Measurements from ENCODE around the gene SHROOM2. TPM values are rescaled to one million over a fixed set of nuclear protein-coding genes. Genes with fewer than 3 reads are reported as not detected.

Gene SHROOM2
- total RNA-seq, 1 experiment from 2014 or later, result 14.2 TPM

DNA sequence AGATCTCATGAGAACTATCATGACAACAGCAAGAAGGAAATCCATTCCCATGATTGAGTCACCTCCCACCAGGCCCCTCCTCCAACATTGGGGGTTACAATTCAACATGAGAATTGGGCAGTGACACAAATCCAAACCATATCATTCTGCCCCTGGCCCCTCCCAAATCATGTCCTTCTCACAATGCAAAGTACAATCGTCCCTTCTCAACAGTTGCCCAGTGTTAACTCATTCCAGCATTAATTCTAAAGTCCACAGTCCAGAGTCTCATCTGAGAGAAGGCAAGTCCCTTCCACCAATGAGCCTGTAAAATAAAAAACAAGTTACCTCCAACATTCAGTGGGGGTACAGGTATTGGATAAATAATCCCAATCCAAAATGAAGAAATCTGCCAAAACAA lies 166.1 kb downstream of the SHROOM2 start:
- Mint-ChIP-seq H3K36me3 (ENCODE audit: insufficient read depth, unreplicated experiment) (peaks cover 20% of the 10 kb centered on the region), H3K4me3 (ENCODE audit: unreplicated experiment) (no peak overlapping the region), H3K27ac (ENCODE audit: unreplicated experiment) (no peak overlapping the region), H3K9me3 (ENCODE audit: unreplicated experiment) (no peaks in the 10 kb centered on the region), H3K4me1 (ENCODE audit: low read depth, unreplicated experiment) (no peaks in the 10 kb centered on the region), H3K27me3 (ENCODE audit: insufficient read depth, unreplicated experiment) (no peaks in the 10 kb centered on the region)
- Histone ChIP-seq H3K9me3 (no peaks in the 10 kb centered on the region), H3K4me3 (ENCODE audit: low read depth, low read length) (no peak overlapping the region), H3K36me3 (ENCODE audit: control insufficient read depth, insufficient read depth, low read length) (no peaks in the 10 kb centered on the region), H3K4me1 (no peaks in the 10 kb centered on the region), H3K27me3 (replicated peaks; ENCODE audit: control insufficient read depth, insufficient read depth, low read length) (no peaks in the 10 kb centered on the region)
- intact Hi-C loops (cut with micrococcal nuclease; ENCODE audit: unreplicated experiment), result no loop called here
- TF ChIP-seq, protein P1, sequence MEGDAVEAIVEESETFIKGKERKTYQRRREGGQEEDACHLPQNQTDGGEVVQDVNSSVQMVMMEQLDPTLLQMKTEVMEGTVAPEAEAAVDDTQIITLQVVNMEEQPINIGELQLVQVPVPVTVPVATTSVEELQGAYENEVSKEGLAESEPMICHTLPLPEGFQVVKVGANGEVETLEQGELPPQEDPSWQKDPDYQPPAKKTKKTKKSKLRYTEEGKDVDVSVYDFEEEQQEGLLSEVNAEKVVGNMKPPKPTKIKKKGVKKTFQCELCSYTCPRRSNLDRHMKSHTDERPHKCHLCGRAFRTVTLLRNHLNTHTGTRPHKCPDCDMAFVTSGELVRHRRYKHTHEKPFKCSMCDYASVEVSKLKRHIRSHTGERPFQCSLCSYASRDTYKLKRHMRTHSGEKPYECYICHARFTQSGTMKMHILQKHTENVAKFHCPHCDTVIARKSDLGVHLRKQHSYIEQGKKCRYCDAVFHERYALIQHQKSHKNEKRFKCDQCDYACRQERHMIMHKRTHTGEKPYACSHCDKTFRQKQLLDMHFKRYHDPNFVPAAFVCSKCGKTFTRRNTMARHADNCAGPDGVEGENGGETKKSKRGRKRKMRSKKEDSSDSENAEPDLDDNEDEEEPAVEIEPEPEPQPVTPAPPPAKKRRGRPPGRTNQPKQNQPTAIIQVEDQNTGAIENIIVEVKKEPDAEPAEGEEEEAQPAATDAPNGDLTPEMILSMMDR (IDR thresholded peaks at IDR 0.05; ENCODE audit: insufficient read depth in 1 of 2, low read depth in 1 of 2, low read length in 1 of 2, severe bottlenecking in 1 of 2, unreplicated experiment in 1 of 2), result no peak
- no TSS peak for BruUV-seq (replicated peaks)
- no peak for DNase-seq
- POLR2A ChIA-PET, result no interaction called here
- CTCF ChIA-PET, result no interaction called here

DNA sequence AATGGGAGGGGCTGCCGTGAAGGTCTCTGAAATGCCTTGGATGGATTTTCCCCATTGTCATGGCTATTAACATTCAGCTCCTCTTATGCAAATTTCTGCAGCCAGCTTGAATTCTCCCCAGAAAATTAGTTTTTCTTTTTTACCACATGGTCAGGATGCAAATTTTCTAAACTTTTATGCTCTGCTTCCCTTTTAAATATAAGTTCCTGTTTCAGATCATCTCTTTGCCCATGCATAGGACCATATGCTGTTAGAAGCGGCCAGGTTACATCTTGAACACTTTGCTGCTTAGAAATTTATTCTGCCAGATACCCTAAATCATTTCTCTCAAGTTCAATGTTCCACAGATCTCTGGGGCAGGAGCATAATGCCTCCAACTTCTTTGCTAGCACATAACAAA lies 167.2 kb downstream of the SHROOM2 start:
- POLR2A ChIA-PET, result no interaction called here
- CTCF ChIA-PET, result no interaction called here
- Histone ChIP-seq H3K4me3 (ENCODE audit: low read depth, low read length) (no peak overlapping the region), H3K27me3 (replicated peaks; ENCODE audit: control insufficient read depth, insufficient read depth, low read length) (no peaks in the 10 kb centered on the region), H3K4me1 (no peaks in the 10 kb centered on the region), H3K9me3 (no peaks in the 10 kb centered on the region), H3K36me3 (ENCODE audit: control insufficient read depth, insufficient read depth, low read length) (no peaks in the 10 kb centered on the region)
- no peak for DNase-seq
- H3K27ac Mint-ChIP-seq (ENCODE audit: unreplicated experiment), result no peak overlapping the region
- no peaks in the 10 kb centered on the region for H3K4me1 Mint-ChIP-seq (ENCODE audit: low read depth, unreplicated experiment)
- TF ChIP-seq, protein P1 (IDR thresholded peaks at IDR 0.05; ENCODE audit: insufficient read depth in 1 of 2, low read depth in 1 of 2, low read length in 1 of 2, severe bottlenecking in 1 of 2, unreplicated experiment in 1 of 2), result no peak
- intact Hi-C loops (cut with micrococcal nuclease; ENCODE audit: unreplicated experiment), result no loop called here
- H3K9me3 Mint-ChIP-seq (ENCODE audit: unreplicated experiment), result no peaks in the 10 kb centered on the region
- H3K4me3 Mint-ChIP-seq (ENCODE audit: unreplicated experiment), result no peak overlapping the region
- BruUV-seq (replicated peaks), result no TSS peak
- H3K36me3 Mint-ChIP-seq (ENCODE audit: insufficient read depth, unreplicated experiment), result peaks cover 19% of the 10 kb centered on the region
- H3K27me3 Mint-ChIP-seq (ENCODE audit: insufficient read depth, unreplicated experiment), result no peaks in the 10 kb centered on the region

DNA sequence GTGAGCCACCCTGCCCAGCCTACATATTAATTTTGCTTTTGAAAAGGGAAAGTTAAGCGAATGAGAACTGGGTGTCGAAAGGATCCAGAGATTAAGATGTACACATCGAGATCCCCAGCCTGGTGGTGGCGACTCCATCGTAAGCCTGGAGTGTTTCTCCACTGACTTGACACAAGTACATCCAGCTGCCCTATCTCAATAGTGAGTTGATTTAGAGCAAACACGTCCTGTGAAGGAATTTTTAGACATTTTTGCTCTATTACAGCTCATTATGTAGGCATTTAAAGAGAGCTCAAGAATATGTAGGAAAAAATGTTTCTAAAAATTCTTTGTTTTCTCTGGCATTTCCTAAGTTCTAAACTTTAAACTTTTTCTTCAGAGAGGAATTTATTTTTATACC lies 169.3 kb downstream of the SHROOM2 start:
- Mint-ChIP-seq H3K4me3 (ENCODE audit: unreplicated experiment) (no peak overlapping the region), H3K4me1 (ENCODE audit: low read depth, unreplicated experiment) (no peaks in the 10 kb centered on the region), H3K27me3 (ENCODE audit: insufficient read depth, unreplicated experiment) (no peaks in the 10 kb centered on the region), H3K9me3 (ENCODE audit: unreplicated experiment) (no peaks in the 10 kb centered on the region), H3K36me3 (ENCODE audit: insufficient read depth, unreplicated experiment) (peaks cover 13% of the 10 kb centered on the region), H3K27ac (ENCODE audit: unreplicated experiment) (no peak overlapping the region)
- H3K4me3 ChIP-seq (ENCODE audit: low read depth, low read length), result no peak overlapping the region
- TF ChIP-seq, protein P1 (IDR thresholded peaks at IDR 0.05; ENCODE audit: insufficient read depth in 1 of 2, low read depth in 1 of 2, low read length in 1 of 2, severe bottlenecking in 1 of 2, unreplicated experiment in 1 of 2), result no peak
- BruUV-seq (replicated peaks), result no TSS peak
- no peaks in the 10 kb centered on the region for H3K9me3 ChIP-seq
- no peaks in the 10 kb centered on the region for H3K36me3 ChIP-seq (ENCODE audit: control insufficient read depth, insufficient read depth, low read length)
- intact Hi-C loops (cut with micrococcal nuclease; ENCODE audit: unreplicated experiment), result no loop called here
- H3K4me1 ChIP-seq, result no peaks in the 10 kb centered on the region
- POLR2A ChIA-PET, result no interaction called here
- no peaks in the 10 kb centered on the region for H3K27me3 ChIP-seq (replicated peaks; ENCODE audit: control insufficient read depth, insufficient read depth, low read length)
- DNase-seq, result no peak
- CTCF ChIA-PET, result no interaction called here
